IMR-90 (cell line): ENCODE results near the gene DPH3.

Experiments used
- POLR2A ChIP-seq: IDR thresholded peaks from 2 replicates; pipeline ENCODE4 v1.6.1; 2012; ENCODE audit warnings: mild to moderate bottlenecking, low read depth, low read length
- SMC3 ChIP-seq: fragments of 150-350 bp; IDR thresholded peaks from 2 replicates; pipeline ENCODE4 v1.6.1; 2016; ENCODE audit warnings: low read depth, mild to moderate bottlenecking, antibody characterized with exemption, low read length, moderate library complexity
- USF2 ChIP-seq: fragments of 150-350 bp; IDR thresholded peaks from 2 replicates; pipeline ENCODE4 v1.6.1; 2017; ENCODE audit warnings: mild to moderate bottlenecking, antibody characterized with exemption, low read length, low read depth
- TF ChIP-seq, protein P1 (sequence below): conservative IDR thresholded peaks from 2 replicates; pipeline ENCODE4 v1.5.1; 2012; ENCODE audit warnings: mild to moderate bottlenecking, low read depth, low read length, improper control_type of control experiment

DNA sequence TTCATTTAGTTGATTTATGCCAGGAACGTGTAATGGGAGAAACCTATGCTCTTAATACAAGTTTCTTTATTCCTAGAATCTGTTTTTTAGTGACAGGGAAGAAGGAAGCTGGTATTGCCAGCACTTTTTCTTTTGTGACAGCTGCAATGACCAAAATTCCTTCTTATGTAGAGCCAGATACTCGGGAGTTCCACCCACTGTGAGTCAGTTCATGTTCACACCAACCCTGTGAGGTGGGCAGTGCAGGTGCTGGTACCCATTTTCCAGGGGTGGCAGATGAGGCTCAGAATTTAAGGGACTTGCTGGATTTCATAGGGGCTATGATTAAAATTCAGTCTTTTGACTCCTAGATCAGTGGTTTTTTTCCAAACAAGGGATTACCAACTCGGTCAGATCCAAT lies 35.0 kb upstream of the DPH3 start:
- TF ChIP-seq, protein P1, sequence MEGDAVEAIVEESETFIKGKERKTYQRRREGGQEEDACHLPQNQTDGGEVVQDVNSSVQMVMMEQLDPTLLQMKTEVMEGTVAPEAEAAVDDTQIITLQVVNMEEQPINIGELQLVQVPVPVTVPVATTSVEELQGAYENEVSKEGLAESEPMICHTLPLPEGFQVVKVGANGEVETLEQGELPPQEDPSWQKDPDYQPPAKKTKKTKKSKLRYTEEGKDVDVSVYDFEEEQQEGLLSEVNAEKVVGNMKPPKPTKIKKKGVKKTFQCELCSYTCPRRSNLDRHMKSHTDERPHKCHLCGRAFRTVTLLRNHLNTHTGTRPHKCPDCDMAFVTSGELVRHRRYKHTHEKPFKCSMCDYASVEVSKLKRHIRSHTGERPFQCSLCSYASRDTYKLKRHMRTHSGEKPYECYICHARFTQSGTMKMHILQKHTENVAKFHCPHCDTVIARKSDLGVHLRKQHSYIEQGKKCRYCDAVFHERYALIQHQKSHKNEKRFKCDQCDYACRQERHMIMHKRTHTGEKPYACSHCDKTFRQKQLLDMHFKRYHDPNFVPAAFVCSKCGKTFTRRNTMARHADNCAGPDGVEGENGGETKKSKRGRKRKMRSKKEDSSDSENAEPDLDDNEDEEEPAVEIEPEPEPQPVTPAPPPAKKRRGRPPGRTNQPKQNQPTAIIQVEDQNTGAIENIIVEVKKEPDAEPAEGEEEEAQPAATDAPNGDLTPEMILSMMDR, result no peak
- TF ChIP-seq SMC3, result no peak
- TF ChIP-seq POLR2A, result no peak
- no peak for TF ChIP-seq USF2
